IPS-11a (cell line): ENCODE data around the gene RPGR.

Source experiments
- H3K4me3 ChIP-seq: one replicate; pipeline ENCODE4 v1.5.1; 2013; ENCODE audit warnings: low read depth, low read length, control low read depth

Gene RPGR

DNA sequence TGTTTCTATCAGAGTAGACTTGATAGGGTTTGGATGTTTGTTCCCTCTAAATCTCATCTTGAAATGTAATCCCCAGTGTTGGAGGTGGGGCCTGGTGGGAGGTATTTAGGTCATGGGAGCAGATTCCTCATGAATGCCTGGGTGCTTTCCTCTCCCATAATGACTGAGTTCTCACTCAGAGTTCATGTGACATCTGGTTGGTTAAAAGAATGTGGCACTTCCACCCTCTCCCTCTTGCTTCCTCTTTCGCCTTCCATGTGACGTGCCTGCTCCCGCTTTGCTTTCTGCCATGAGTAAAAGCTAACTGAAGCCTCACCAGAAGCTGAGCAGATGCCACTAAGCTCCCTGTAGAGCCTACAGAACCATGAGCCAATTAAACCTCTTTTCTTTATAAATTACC lies 59.3 kb downstream of the RPGR start:
- no peak overlapping the region for H3K4me3 ChIP-seq

DNA sequence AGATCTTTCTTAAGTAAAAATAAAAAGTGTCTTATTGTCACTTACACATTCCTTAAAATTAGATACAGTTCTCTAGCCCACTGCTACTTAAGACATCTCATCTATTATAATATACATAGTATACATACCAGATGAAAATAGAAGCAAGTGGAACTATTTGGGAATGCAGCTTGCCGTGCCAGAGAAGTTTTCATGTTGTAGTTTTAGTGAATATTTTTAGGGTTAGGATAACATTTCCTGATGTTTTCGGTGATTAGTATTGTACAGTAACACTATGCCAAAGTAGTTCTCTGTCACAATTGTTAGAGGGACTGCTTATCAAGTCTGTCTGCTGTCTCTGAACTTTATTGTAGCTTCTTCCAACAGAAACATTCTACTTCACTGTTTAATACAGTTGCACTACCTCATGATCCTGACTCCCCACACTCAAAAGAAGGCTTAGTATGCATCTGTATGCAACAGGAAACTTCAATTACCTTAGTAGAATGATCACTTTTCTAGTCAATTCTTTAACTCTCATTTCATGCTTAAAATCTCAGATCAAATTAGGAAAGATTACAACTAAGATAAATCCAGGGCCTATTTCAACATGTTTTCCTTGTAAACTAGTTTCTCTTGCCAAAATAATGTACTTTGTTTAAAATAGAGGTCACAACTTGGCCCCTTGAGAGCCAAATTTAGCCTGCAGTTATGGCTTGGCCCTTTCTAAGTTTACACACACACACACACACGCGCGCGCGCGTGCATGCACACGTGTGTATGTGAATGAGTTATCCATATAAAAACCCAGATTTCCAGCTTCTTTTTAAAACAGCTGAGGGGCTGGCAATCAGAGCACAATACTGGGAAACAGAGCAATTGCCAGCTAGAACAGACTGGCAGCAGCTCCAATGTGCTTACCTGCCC lies 64.3 kb downstream of the RPGR start:
- no peak overlapping the region for H3K4me3 ChIP-seq

DNA sequence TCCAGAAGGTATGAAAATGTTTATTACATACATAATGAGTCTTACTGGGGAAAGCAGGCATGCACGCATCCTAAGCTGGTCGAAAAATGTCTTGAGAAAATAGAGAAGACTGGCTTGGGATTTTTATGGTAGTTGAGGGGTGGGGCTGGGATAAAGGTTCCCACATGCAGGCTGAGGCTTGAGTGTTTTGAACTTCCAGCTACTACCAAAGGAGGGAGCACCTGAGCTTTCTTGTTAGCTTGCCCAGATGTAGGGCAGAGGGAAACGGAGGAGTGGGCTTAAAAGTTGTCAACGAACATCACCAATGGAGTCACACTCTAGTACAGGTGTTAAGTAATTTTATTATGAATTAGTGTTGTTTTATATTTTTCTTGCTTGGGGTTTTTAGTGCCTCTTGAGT lies 67.1 kb downstream of the RPGR start:
- H3K4me3 ChIP-seq: no peak overlapping the region

DNA sequence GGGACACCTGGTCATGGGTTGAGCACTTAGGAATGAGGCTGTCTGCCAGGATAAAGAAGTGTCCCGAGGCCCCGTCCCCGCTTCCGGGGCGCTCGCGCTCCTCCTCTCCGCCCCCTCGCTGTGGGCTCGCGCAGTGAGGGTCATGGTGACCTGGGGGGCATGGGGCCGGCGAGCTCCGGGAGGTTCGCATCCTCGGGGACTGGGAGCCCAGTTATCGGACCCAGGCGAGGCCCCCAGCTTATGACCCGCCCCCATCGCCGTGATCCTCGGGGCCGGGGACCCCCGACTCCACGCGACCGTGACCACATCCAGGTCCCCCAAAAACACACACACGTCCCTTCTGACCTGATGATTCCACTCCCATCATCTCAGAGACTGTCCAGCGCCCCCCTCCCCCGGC lies 71.3 kb downstream of the RPGR start:
- no peak overlapping the region for H3K4me3 ChIP-seq

DNA sequence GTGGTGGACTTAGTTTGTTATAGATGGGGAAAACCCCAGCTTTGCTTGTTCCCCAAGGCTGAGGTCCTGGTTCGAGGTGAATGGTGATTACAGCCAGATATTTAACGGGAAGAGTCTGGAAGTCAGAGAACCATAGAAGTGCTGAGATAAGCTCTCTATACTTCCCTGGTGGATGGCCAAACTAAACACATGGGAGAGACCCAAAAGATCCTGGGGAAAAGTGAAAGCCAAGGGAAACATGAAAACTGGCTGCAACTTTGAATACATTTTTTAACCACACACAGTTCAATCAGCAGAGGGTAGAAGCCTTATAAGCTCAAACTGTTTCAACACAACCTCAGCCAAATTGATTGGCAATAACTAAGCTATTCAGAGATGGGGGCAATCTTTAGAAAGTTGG lies 77.3 kb downstream of the RPGR start:
- no peak overlapping the region for H3K4me3 ChIP-seq

DNA sequence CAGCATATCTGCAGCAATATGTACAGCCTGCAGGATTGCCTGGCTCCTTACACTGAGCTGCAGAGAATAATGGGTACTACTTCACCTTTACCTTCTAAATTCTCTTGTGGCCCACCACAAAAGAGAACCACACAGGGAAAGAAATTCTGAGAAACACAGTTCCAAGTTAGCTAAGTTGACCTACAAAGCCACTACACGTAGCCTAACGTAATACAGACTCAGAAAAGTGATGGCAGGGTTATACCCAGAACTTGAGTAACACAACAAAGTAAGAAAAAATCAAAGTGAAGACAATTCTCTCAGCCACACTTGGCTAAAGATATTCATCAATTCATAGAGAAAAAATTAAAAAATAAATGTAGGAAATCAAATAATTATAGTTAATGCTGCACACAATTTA lies 80.3 kb downstream of the RPGR start:
- no peak overlapping the region for H3K4me3 ChIP-seq

DNA sequence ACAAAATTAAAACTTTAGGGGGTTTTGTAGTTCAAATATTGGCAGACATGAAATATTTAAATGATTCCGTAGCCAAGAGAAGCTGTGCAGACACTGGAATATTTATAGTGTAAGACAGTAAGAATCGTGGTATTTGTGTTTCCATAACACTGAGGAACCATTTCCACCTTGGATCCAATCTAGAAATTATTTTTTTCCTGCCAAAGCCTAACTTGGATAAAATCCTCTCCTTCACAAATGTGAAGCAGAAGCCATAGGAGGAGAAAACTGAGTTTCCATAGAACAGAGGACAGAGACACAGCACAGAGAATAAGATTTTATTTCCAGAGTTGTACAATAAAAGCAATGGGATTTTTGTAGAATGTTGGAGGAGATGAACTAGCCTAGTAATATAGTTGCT lies 86.8 kb downstream of the RPGR start:
- H3K4me3 ChIP-seq: no peak overlapping the region

DNA sequence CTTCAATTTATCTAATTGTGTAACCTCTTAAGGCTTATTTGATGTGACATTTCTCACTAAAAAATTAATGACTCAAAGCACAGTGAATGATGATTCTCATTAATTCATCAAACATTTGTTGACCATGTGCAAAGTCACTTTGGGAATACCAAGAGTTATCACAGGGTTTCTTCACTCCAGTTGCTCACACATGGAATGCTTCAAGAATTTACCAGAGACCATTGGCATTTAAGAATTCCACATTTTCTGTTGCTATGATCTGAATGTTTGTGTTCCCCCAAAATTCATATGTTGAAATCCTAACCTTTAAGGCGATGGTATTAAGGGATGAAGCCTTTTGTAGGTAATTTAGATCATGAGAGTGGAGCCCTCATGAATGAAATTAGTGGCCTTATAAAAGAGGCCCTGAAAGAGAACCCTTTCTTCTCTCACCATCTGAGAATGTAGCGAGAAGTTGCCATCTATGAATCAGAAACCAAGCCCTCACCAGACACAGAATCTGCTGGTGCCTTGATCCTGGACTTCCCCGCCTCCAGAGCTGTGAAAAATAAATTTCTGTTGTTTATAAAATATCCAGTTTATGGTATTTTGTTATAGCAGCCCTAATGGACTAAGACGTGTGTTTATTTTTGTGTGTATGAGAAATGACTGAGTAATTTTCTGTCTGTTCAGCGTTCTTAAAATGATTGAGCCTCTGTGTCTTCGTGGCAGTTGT lies 90.3 kb downstream of the RPGR start:
- H3K4me3 ChIP-seq: no peak overlapping the region

DNA sequence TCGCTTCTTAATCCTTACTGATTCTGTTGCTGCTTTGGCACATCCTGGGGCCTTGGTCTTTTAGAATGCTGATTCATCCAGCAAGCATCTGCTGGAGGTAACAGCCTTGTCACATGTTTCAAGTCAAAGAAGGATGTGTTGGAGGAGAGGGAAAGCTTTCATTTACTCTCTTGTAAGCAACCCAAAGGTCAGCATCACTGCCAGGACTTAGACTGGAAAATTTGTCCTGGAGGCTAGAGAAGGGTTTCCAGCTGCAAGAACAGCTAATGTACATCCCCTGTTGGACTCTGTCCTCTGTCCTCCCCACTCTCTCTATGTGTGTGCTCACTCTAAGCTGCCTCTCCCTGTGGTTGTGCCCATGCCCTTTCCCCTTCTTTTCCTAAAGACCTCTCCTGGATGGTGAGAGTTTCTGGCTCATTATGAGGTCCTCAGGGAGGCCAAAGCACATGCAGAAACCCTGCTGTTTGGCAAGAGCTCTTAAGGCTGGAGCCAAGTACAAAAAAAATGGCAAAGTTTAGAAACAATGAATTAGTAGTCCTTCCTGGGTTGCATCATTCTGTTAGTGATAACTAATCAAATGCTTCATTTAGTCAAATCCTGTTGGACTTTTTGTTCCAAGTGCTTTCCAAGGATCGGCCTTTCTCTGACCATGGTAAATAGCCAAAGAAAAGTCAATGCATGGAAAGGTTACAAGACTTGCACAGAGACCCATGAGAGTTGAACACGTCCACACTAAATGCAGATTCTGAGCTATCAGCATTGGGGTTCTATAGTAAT lies 93.2 kb downstream of the RPGR start:
- H3K4me3 ChIP-seq: no peak overlapping the region

DNA sequence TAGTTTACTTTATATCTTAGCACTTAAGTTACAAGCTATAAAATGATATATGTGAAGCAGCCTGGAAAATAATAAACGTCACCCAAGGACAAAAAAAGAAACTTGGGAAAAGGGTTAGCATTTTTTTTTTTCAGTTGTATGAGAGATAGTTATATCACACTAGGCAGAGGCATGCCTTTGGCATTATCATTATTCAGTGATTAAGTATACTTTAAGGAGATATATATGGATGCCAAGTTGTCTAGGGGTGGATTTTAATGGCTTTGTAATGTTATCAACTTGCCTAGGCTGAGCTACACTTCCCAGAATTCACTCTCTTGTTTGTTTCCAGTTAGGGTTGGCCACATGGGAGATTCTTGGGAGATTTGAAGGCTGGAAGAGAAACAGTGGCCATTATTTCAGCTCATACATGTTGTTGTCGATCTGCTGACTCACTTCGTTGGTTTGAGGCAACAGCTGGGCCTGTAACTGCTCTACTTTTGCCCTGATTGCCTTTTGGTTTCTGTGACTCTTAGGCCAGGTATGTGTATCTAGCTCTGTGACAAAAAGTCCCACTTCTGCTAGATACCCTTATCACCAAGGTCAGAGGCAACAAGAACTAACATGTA lies 95.1 kb downstream of the RPGR start:
- no peak overlapping the region for H3K4me3 ChIP-seq

DNA sequence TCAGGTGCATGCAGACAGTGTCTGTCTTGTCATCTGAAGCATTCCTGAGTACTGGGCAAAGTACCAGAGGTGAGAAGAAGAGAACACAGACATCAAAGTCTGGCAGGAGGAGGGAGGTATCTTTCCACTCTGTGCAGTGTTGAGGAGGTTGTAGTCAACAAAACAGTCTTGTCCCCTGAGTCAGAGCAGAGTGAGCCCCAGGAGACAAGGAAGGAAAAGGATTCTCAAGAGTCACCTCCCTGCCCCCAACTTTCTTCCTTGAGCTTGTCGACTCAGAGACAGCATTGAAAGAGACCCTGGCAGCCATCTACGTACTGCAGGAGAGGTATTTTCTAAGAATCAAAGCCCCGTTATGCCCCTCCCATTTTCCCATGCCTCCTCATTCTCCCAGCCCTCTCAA lies 102.2 kb downstream of the RPGR start:
- no peak overlapping the region for H3K4me3 ChIP-seq

DNA sequence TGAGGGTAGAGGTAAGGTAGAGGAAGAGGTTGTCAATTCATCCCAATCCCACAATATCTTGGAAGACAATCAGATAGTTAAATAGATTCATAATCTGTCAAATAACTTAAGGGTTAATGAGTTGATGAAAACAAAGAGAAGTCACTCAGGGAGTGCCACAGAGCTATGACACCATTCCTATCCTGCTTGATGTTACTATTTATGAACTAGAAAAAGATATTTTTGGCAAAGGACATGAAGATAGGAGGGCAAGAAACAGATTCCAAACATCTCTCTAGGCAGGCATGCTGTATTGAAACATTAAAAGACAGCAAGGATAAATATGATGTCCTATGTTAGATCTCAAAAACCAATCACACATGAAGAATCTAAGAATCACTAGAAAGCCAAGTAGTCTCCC lies 103.1 kb downstream of the RPGR start:
- H3K4me3 ChIP-seq: no peak overlapping the region

DNA sequence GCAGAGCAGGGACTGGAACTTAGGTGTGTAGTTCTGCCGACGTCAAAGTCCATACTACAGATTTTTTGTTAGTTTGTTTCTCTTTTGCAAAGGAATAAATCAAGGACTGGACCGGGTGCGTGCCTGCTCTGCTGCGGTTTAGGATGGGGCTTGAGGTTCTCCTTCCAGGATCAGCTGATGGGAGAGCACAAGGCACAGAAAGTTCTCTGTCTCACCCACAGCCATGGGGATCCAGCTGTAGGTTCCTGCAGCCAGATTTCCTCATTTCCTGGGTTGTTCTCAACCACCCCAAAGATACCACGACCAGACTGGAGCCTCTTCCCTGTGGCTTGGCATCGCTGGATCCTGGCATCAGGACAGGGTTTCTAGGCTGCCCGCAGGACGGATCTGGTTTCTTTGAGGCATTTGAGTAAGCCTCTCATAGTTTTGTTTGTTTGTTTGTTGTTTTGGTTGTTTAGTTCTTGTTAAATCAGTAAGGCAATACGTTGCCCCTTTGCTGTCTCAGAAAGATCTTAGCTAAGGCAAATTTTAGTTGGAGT lies 105.8 kb downstream of the RPGR start:
- H3K4me3 ChIP-seq: no peak overlapping the region

DNA sequence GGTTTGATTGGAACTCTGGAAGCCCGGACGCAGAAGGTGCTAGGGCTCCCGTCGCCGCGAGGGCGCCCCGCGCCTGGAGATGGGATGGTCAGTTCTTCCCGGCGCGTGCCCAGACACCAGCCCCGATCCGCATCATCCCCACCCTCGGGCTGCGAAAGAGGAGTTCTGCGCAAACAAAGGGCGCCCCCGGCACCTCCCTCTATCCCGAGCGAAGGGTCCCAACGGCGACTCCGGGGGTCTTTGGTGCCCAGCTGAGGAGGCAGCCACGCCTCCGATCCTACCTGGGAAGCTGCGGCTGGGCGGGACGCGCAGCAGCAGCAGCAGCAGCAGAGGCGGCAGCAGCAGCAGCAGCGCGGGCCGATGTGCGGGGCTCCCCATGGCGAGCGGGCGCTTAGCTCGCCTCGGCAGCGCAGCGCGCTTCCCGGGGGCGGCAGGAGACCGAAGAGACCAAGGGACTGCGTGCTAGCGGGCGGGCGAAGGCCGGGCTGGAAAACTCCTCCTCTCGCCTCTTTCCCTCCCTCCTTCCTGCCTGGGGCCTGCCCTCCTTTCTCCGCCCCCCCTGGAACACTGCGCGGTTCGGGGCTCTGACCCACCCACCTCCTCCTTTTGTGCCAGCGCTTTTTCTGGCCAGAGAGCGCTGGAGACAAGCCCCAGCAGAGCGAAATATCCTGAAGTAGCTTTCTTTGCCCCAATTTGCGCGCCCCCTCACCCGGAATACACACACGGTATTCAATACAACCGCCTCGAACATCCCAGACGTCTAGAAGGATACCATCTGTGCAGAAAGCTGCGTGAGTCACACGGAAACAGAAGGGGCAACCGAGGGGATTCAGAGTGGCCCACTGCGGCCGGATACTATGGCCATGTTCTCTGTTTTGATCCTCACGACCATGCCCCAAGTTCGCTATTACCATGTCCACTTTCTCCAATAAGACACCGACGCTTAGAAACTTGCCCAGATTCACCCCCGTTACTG lies 106.6 kb downstream of the RPGR start, which contains the start of gene SRPX:
SRPX (minus strand) TSS at position 457 of the 976 bp plus-strand sequence; CDS start at position 378, 79 bp downstream.
- peak within 1 kb of the TSS; percentile 43 for H3K4me3 ChIP-seq

DNA sequence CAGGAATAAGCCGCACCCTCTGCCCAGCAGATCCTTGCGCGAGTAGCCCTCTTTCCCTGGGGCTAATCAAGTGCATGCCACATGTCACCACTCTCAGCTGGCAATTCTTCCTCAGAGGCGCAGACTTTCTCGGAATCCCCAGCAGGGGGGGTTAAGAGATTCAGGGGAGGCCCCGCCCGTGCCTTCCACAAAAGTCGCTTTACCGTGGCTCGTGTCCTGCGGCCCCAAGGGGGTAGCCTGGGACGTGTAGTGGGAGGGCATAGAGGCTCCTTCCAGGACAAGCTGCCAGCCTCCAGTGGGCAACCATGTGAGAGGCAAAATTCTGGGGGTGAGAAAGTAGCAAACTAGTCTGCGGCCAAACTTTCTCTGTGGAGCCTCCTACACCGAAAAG lies 107.3 kb downstream of the RPGR start:
- peak overlapping the region; percentile 43 for H3K4me3 ChIP-seq
